HEK293 (cell line): ENCODE data around the gene SLC26A11.

Experiments used
- CTCF ChIA-PET: fragments of 350-600 bp; formaldehyde crosslinking; extraction: SDS; loops from one replicate; lab custom pipeline; 2021; ENCODE audit warnings: antibody characterized with exemption; lab: Yijun Ruan, JAX
- POLR2A ChIA-PET: fragments of 300-600 bp; formaldehyde crosslinking; extraction: SDS; loops from one replicate; lab custom pipeline; 2020; ENCODE audit warnings: antibody characterized with exemption, inconsistent platforms; lab: Yijun Ruan, JAX
- H3K27ac ChIP-seq: fragments of 200-500 bp; sonication (Bioruptor generic); 2 replicates; pipeline ENCODE4 v1.5.1; 2014; ENCODE audit warnings: low read depth, low read length, control low read depth, inconsistent platforms; ENCODE audit errors: extremely low read depth
- H3K36me3 ChIP-seq, 2 experiments: fragments of 200-500 bp in 1 of 2; sonication (Bioruptor generic) in 1 of 2; 1 replicate in 1 of 2; 2 replicates in 1 of 2; pipeline ENCODE4 v1.5.1; 2014 to 2017; ENCODE audit warnings: inconsistent platforms in 2 of 2, low read length in 2 of 2; ENCODE audit not compliant: control insufficient read depth in 2 of 2, insufficient read depth in 1 of 2
- H3K4me1 ChIP-seq: fragments of 200-500 bp; sonication (Bioruptor generic); 2 replicates; pipeline ENCODE4 v1.5.1; 2014; ENCODE audit warnings: mild to moderate bottlenecking, low read length, inconsistent platforms; ENCODE audit not compliant: control insufficient read depth, insufficient read depth
- H3K4me3 ChIP-seq: 2 replicates; pipeline ENCODE4 v1.5.1; 2011; ENCODE audit warnings: low read depth, mild to moderate bottlenecking, control low read depth, low read length, moderate library complexity
- H3K9me3 ChIP-seq: fragments of 200-500 bp; sonication (Bioruptor generic); 2 replicates; pipeline ENCODE4 v1.5.1; 2014; ENCODE audit warnings: low read depth, low read length, inconsistent platforms; ENCODE audit not compliant: control insufficient read depth, insufficient read depth
- KLF8 ChIP-seq: fragments of 450-650 bp; formaldehyde crosslinking; IDR thresholded peaks from 2 replicates; pipeline ENCODE4 v1.5.1; 2016; ENCODE audit warnings: missing biosample characterization, missing genetic modification characterization
- MZF1 ChIP-seq: fragments of 450-650 bp; formaldehyde crosslinking; IDR thresholded peaks from 2 replicates; pipeline ENCODE4 v1.5.1; 2017; ENCODE audit warnings: missing biosample characterization, missing genetic modification characterization, borderline replicate concordance
- REPIN1 ChIP-seq: fragments of 450-650 bp; formaldehyde crosslinking; IDR thresholded peaks from 2 replicates; pipeline ENCODE4 v1.5.1; 2017; ENCODE audit warnings: missing biosample characterization, missing genetic modification characterization, low read depth
- SCRT2 ChIP-seq: fragments of 450-650 bp; formaldehyde crosslinking; IDR thresholded peaks from 2 replicates; pipeline ENCODE4 v1.5.1; 2016; ENCODE audit warnings: missing biosample characterization, missing genetic modification characterization
- SP3 ChIP-seq: fragments of 450-650 bp; formaldehyde crosslinking; IDR thresholded peaks from 2 replicates; pipeline ENCODE4 v1.5.1; 2016; ENCODE audit warnings: missing biosample characterization, missing genetic modification characterization
- YY1 ChIP-seq: fragments of 450-650 bp; formaldehyde crosslinking; IDR thresholded peaks from 2 replicates; pipeline ENCODE4 v1.5.1; 2018; ENCODE audit warnings: missing biosample characterization, missing genetic modification characterization
- ZBTB11 ChIP-seq: fragments of 450-650 bp; formaldehyde crosslinking; conservative IDR thresholded peaks from 2 replicates; pipeline ENCODE4 v1.5.1; 2016; ENCODE audit warnings: low read depth, missing biosample characterization, missing genetic modification characterization
- ZFP69B ChIP-seq: fragments of 450-650 bp; formaldehyde crosslinking; IDR thresholded peaks from 2 replicates; pipeline ENCODE4 v1.5.1; 2016; ENCODE audit warnings: missing biosample characterization, missing genetic modification characterization
- ZNF274 ChIP-seq, 2 experiments: fragments of 200-500 bp in 1 of 2; fragments of 450-650 bp in 1 of 2; sonication (Bioruptor generic) in 1 of 2; formaldehyde crosslinking in 1 of 2; IDR thresholded peaks; 2 replicates each; pipeline versions ENCODE4 v1.5.1 to v1.6.1; 2014 to 2016; ENCODE audit warnings: borderline replicate concordance in 1 of 2, inconsistent platforms in 1 of 2, low read length in 1 of 2, missing biosample characterization in 1 of 2, missing genetic modification characterization in 1 of 2
- ZNF37A ChIP-seq: fragments of 450-650 bp; IDR thresholded peaks from 2 replicates; pipeline ENCODE4 v1.5.1; 2018; ENCODE audit warnings: missing biosample characterization, missing genetic modification characterization
- ZNF394 ChIP-seq: fragments of 450-650 bp; formaldehyde crosslinking; IDR thresholded peaks from 2 replicates; pipeline ENCODE4 v1.5.1; 2016; ENCODE audit warnings: missing biosample characterization, missing genetic modification characterization, mild to moderate bottlenecking, moderate library complexity, borderline replicate concordance
- ZNF510 ChIP-seq: fragments of 450-650 bp; formaldehyde crosslinking; IDR thresholded peaks from 2 replicates; pipeline ENCODE4 v1.5.1; 2018; ENCODE audit warnings: mild to moderate bottlenecking, missing genetic modification characterization, missing biosample characterization; ENCODE audit not compliant: insufficient replicate concordance
- ZNF610 ChIP-seq: fragments of 450-650 bp; formaldehyde crosslinking; IDR thresholded peaks from 2 replicates; pipeline ENCODE4 v1.5.1; 2016; ENCODE audit warnings: missing biosample characterization, missing genetic modification characterization, borderline replicate concordance
- ZNF692 ChIP-seq: fragments of 450-650 bp; formaldehyde crosslinking; IDR thresholded peaks from 2 replicates; pipeline ENCODE4 v1.5.1; 2016; ENCODE audit warnings: missing biosample characterization, missing genetic modification characterization
- ZNF704 ChIP-seq: fragments of 450-650 bp; formaldehyde crosslinking; IDR thresholded peaks from 2 replicates; pipeline ENCODE4 v1.5.1; 2016; ENCODE audit warnings: missing biosample characterization, missing genetic modification characterization
- ZNF837 ChIP-seq: fragments of 450-650 bp; formaldehyde crosslinking; IDR thresholded peaks from 2 replicates; pipeline ENCODE4 v1.5.1; 2016; ENCODE audit warnings: missing biosample characterization, missing genetic modification characterization
- ZXDB ChIP-seq: fragments of 450-650 bp; formaldehyde crosslinking; IDR thresholded peaks from 2 replicates; pipeline ENCODE4 v1.5.1; 2016; ENCODE audit warnings: missing biosample characterization, missing genetic modification characterization
- TF ChIP-seq, protein P1 (sequence below): fragments of 450-650 bp; formaldehyde crosslinking; IDR thresholded peaks from 2 replicates; pipeline ENCODE4 v1.5.1; 2016; ENCODE audit warnings: missing biosample characterization, missing genetic modification characterization
- TF ChIP-seq, protein P2 (sequence below): fragments of 450-650 bp; formaldehyde crosslinking; IDR thresholded peaks from 2 replicates; pipeline ENCODE4 v1.5.1; 2016; ENCODE audit warnings: missing biosample characterization, missing genetic modification characterization
- TF ChIP-seq, protein P3 (sequence below): fragments of 450-650 bp; formaldehyde crosslinking; IDR thresholded peaks from 2 replicates; pipeline ENCODE4 v1.5.1; 2016; ENCODE audit warnings: missing biosample characterization, missing genetic modification characterization

Gene SLC26A11

DNA sequence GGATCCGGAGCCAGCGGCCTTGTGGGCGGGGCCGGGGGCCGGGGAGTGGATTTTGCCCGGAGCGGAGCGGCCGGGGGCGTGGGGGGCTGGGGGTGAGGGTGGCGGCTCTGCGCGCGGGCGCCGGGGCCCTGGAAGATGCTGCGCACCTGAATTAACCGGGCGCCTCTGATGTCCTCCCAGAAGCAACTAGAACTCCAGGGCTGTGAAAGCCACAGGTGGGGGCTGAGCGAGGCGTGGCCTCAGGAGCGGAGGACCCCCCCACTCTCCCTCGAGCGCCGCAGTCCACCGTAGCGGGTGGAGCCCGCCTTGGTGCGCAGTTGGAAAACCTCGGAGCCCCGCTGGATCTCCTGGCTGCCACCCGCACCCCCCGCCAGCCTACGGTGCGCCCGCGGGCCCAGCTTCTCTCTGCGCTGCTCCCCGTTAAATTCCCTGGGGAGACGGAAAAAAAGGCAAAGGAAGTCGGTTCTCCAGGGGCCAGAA is 549 bp downstream of the SLC26A11 start:
- Histone ChIP-seq H3K36me3 (peaks cover 8 to 47% of the 10 kb centered on the region in 2 experiments), H3K9me3 (no peaks in the 10 kb centered on the region), H3K27ac (peak overlapping the region; percentile 93; the same call in 1 of the 2 replicates), H3K4me3 (peak overlapping the region; percentile 82), H3K4me1 (peaks cover 8% of the 10 kb centered on the region; the same call in 1 of the 2 replicates)
- ChIA-PET CTCF (no interaction called here), POLR2A (interaction anchor here (0.5 to 2.4 kb wide), 7 partner anchors 10 to 590 kb away, joined by 3 to 11 read pairs (median 5); no protein-coding TSS in a partner anchor)
- TF ChIP-seq REPIN1 (tag by site-specific recombination): no peak
- TF ChIP-seq ZNF704 (tag by site-specific recombination): no peak
- no peak for TF ChIP-seq SP3 (tag by site-specific recombination)
- TF ChIP-seq KLF8 (tag by site-specific recombination): no peak; the same call in 1 of the 2 replicates
- TF ChIP-seq ZBTB11 (tag by site-specific recombination): no peak
- no peak for TF ChIP-seq ZNF274 (IDR thresholded peaks at IDR 0.05; ENCODE audit: low read length)
- TF ChIP-seq ZNF274 (tag by site-specific recombination; IDR thresholded peaks at IDR 0.05; ENCODE audit: borderline replicate concordance): no peak
- TF ChIP-seq ZNF510 (tag by site-specific recombination): no peak
- no peak for TF ChIP-seq ZNF610 (tag by site-specific recombination)
- TF ChIP-seq ZXDB (tag by site-specific recombination): no peak
- TF ChIP-seq ZNF37A (tag by site-specific recombination): no peak
- TF ChIP-seq ZNF394 (tag by site-specific recombination): peak; percentile 51; the same call in 1 of the 2 replicates
- TF ChIP-seq YY1 (tag by site-specific recombination): no peak
- TF ChIP-seq, protein P1, sequence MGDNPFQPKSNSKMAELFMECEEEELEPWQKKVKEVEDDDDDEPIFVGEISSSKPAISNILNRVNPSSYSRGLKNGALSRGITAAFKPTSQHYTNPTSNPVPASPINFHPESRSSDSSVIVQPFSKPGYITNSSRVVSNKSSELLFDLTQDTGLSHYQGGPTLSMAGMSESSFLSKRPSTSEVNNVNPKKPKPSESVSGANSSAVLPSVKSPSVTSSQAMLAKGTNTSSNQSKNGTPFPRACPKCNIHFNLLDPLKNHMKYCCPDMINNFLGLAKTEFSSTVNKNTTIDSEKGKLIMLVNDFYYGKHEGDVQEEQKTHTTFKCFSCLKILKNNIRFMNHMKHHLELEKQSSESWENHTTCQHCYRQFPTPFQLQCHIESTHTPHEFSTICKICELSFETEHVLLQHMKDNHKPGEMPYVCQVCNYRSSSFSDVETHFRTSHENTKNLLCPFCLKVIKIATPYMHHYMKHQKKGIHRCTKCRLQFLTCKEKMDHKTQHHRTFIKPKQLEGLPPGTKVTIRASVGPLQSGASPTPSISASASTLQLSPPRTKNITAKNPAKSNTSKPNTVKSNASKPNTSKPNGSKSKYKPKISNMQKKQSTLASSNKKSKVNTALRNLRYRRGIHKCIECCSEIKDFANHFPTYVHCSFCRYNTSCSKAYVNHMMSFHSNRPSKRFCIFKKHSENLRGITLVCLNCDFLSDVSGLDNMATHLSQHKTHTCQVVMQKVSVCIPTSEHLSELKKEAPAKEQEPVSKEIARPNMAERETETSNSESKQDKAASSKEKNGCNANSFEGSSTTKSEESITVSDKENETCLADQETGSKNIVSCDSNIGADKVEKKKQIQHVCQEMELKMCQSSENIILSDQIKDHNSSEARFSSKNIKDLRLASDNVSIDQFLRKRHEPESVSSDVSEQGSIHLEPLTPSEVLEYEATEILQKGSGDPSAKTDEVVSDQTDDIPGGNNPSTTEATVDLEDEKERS (tag by site-specific recombination): no peak
- no peak for TF ChIP-seq ZFP69B
- TF ChIP-seq ZNF692 (tag by site-specific recombination): no peak
- peak; percentile 98 for TF ChIP-seq SCRT2 (tag by site-specific recombination)
- TF ChIP-seq, protein P2, sequence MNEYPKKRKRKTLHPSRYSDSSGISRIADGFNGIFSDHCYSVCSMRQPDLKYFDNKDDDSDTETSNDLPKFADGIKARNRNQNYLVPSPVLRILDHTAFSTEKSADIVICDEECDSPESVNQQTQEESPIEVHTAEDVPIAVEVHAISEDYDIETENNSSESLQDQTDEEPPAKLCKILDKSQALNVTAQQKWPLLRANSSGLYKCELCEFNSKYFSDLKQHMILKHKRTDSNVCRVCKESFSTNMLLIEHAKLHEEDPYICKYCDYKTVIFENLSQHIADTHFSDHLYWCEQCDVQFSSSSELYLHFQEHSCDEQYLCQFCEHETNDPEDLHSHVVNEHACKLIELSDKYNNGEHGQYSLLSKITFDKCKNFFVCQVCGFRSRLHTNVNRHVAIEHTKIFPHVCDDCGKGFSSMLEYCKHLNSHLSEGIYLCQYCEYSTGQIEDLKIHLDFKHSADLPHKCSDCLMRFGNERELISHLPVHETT (tag by site-specific recombination): no peak
- no peak for TF ChIP-seq MZF1 (tag by site-specific recombination)
- TF ChIP-seq, protein P3, sequence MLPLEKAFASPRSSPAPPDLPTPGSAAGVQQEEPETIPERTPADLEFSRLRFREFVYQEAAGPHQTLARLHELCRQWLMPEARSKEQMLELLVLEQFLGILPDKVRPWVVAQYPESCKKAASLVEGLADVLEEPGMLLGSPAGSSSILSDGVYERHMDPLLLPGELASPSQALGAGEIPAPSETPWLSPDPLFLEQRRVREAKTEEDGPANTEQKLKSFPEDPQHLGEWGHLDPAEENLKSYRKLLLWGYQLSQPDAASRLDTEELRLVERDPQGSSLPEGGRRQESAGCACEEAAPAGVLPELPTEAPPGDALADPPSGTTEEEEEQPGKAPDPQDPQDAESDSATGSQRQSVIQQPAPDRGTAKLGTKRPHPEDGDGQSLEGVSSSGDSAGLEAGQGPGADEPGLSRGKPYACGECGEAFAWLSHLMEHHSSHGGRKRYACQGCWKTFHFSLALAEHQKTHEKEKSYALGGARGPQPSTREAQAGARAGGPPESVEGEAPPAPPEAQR: no peak
- no peak for TF ChIP-seq ZNF837 (tag by site-specific recombination)
